ENCODE results near the gene CHMP1B. TPM values are rescaled to one million over a fixed set of nuclear protein-coding genes. Genes with fewer than 3 reads are reported as not detected.

Gene CHMP1B
- total and polyA plus RNA-seq, 7 donors, result 77.9 to 460 (median 321) TPM

- H3K27ac ChIP-seq, result peak overlapping the region; percentile 98
- 79 to 89% (median 85%) methylated on average over 20 of the region's 20 CpGs for WGBS, 3 donors
- intact Hi-C loops (cut with DNase I), result no loop called here
- H3K4me1 ChIP-seq, result peaks cover 11% of the 10 kb centered on the region
- H3K36me3 ChIP-seq (ENCODE audit: insufficient read depth in 1 of 2, low read depth in 1 of 2), result peaks cover 0 to 24% of the 10 kb centered on the region in 2 donors
- H3K4me3 ChIP-seq, result no peak overlapping the region
- no peaks in the 10 kb centered on the region for H3K27me3 ChIP-seq (ENCODE audit: insufficient read depth in 3 of 3, low read length in 2 of 3)
- TF ChIP-seq CTCF (IDR thresholded peaks at IDR 0.05), result no peak
- no peak for DNase-seq
- H3K9me3 ChIP-seq, result no peaks in the 10 kb centered on the region
- no peak for ATAC-seq
Observed at GRCh38 chr18:11861583-11862288, 10.5 kb downstream of the CHMP1B start.

DNA sequence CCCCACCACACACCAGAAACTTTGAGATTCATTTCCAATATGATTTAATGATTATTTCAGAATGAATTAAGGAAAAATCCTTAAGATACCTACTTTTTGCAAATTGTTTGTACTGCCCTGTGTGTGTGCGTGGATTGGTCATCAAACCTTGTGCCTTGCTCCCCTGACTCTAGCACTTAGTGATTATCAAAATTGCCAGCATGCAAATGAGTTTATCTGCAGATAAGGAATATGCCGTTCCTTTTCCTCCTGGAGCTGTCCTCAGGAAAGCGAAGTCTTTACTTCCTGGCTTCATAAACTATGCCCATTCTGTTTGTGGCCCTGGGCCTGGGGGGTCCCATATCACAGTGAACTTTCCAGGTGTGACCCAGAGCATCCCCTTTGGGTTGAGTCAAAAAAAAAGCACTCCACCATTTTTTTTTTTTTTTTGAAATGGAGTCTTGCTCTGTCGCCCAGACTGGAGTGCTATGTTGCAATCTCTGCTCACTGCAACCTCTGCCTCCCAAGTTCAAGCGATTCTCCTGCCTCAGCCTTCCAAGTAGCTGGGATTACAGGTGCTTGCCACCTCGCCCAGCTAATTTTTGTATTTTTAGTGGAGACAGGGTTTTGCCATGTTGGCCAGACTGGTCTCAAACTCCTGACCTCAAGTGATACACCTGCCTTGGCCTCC, 11.4 kb downstream of the CHMP1B start:
- Histone ChIP-seq H3K27me3 (ENCODE audit: insufficient read depth in 3 of 3, low read length in 2 of 3) (no peaks in the 10 kb centered on the region), H3K27ac (peak overlapping the region; percentile 30), H3K4me1 (peaks cover 9% of the 10 kb centered on the region), H3K36me3 (ENCODE audit: insufficient read depth in 1 of 2, low read depth in 1 of 2) (peaks cover 0 to 30% of the 10 kb centered on the region in 2 donors), H3K4me3 (no peak overlapping the region), H3K9me3 (no peaks in the 10 kb centered on the region)
- ATAC-seq (no peak), DNase-seq (no peak)
- TF ChIP-seq CTCF (IDR thresholded peaks at IDR 0.05), result no peak
- 77 to 87% (median 84%) methylated on average over 6 of the region's 6 CpGs for WGBS, 3 donors
- intact Hi-C loops (cut with DNase I), result no loop called here

- H3K27me3 ChIP-seq (ENCODE audit: insufficient read depth in 3 of 3, low read length in 2 of 3), result no peaks in the 10 kb centered on the region
- H3K4me1 ChIP-seq, result peaks cover 5% of the 10 kb centered on the region
- H3K9me3 ChIP-seq, result no peaks in the 10 kb centered on the region
- intact Hi-C loops (cut with DNase I), result no loop called here
- no peak overlapping the region for H3K4me3 ChIP-seq
- no peak for TF ChIP-seq CTCF (IDR thresholded peaks at IDR 0.05)
- no peak overlapping the region for H3K27ac ChIP-seq
- WGBS, 3 donors, result 70 to 76% (median 70%) methylated on average over 2 of the region's 2 CpGs
- H3K36me3 ChIP-seq (ENCODE audit: insufficient read depth in 1 of 2, low read depth in 1 of 2), result peaks cover 0 to 47% of the 10 kb centered on the region in 2 donors
- DNase-seq (no peak), ATAC-seq (no peak)
Observed at GRCh38 chr18:11864471-11864870, 13.3 kb downstream of the CHMP1B start.

- no peaks in the 10 kb centered on the region for H3K9me3 ChIP-seq
- ATAC-seq (no peak), DNase-seq (no peak)
- no peak overlapping the region for H3K27ac ChIP-seq
- intact Hi-C loops (cut with DNase I), result no loop called here
- 87 to 89% (median 89%) methylated on average over 12 of the region's 12 CpGs for WGBS, 3 donors
- no peak for TF ChIP-seq CTCF (IDR thresholded peaks at IDR 0.05)
- H3K4me3 ChIP-seq, result no peak overlapping the region
- H3K27me3 ChIP-seq (ENCODE audit: insufficient read depth in 3 of 3, low read length in 2 of 3), result no peaks in the 10 kb centered on the region
- peaks cover 0 to 53% of the 10 kb centered on the region in 2 donors for H3K36me3 ChIP-seq (ENCODE audit: insufficient read depth in 1 of 2, low read depth in 1 of 2)
- H3K4me1 ChIP-seq, result no peaks in the 10 kb centered on the region
Observed at GRCh38 chr18:11865071-11865470, 13.9 kb downstream of the CHMP1B start.

All from psoas muscle (tissue), 8 donors.